Endothelial cell of umbilical vein (primary cell): ENCODE results near the gene HEATR5A. TPM values are rescaled to one million over a fixed set of nuclear protein-coding genes. Genes with fewer than 3 reads are reported as not detected.

ENCODE experiments used
- BruUV-seq: library from RNA; stranded (reverse); fragments of 400-500 nt; replicated peaks from 2 replicates; lab custom pipeline; 2021; lab: Mats Ljungman, UMichigan
- CTCF ChIA-PET: fragments of 300-600, 350-600 bp; sonication (Branson Sonifier 250); formaldehyde crosslinking; loops from one replicate; lab custom pipeline; 2021; ENCODE audit warnings: antibody characterized with exemption, inconsistent platforms; lab: Charles Lee
- POLR2A ChIA-PET: fragments of 300-600, 350-600 bp; sonication (Branson Sonifier 250); formaldehyde crosslinking; loops from one replicate; lab custom pipeline; 2021; ENCODE audit warnings: antibody characterized with exemption, inconsistent platforms; lab: Charles Lee
- DNase-seq: peaks from one replicate; pipeline ENCODE4 v3.0.0-alpha.2; 2011; ENCODE audit warnings: low read depth, low spot score
- FAIRE-seq: peaks from 2 replicates; lab custom pipeline; 2011; peaks lifted over from hg19 to GRCh38; lab: Jason Lieb, UNC
- H2AFZ ChIP-seq: 2 replicates; pipeline ENCODE4 v1.6.0; 2012; ENCODE audit warnings: low read depth, low read length, control low read depth, inconsistent platforms
- H3K27ac ChIP-seq: 2 replicates; pipeline ENCODE4 v1.5.1; 2011; ENCODE audit warnings: low read depth, mild to moderate bottlenecking, control low read depth, low read length, moderate library complexity; ENCODE audit not compliant: insufficient read depth
- H3K27me3 ChIP-seq, 2 experiments: 2 replicates each; pipeline versions ENCODE4 v1.6.0 to v1.6.1; 2011; ENCODE audit warnings: low read length in 2 of 2, mixed read lengths in 1 of 2; ENCODE audit not compliant: control insufficient read depth in 2 of 2, insufficient read depth in 2 of 2
- H3K36me3 ChIP-seq, 2 experiments: 2 replicates in 1 of 2; 3 replicates in 1 of 2; pipeline ENCODE4 v1.5.1; 2011; ENCODE audit warnings: low read length in 2 of 2, mild to moderate bottlenecking in 1 of 2, moderate library complexity in 1 of 2; ENCODE audit not compliant: control insufficient read depth in 2 of 2, insufficient read depth in 2 of 2; ENCODE audit errors: extremely low read depth in 1 of 2
- H3K4me1 ChIP-seq: 3 replicates; pipeline ENCODE4 v1.5.1; 2011; ENCODE audit warnings: mild to moderate bottlenecking, low read length; ENCODE audit not compliant: control insufficient read depth, insufficient read depth; ENCODE audit errors: extremely low read depth
- H3K4me2 ChIP-seq: 2 replicates; pipeline ENCODE4 v1.6.1; 2011; ENCODE audit warnings: low read length, control low read depth, mixed read lengths; ENCODE audit not compliant: insufficient read depth
- H3K4me3 ChIP-seq, 3 experiments: fragments of 200-600 bp in 1 of 3; sonication (generic), shearing (Covaris generic) in 1 of 3; replicated peaks in 1 of 3; 2 replicates each; pipeline ENCODE4 v1.5.1; 2011 to 2016; ENCODE audit warnings: control low read depth in 3 of 3, low read length in 3 of 3, mild to moderate bottlenecking in 2 of 3, inconsistent platforms in 1 of 3, low read depth in 1 of 3, moderate library complexity in 1 of 3; ENCODE audit not compliant: insufficient read depth in 1 of 3
- H3K79me2 ChIP-seq: 2 replicates; pipeline ENCODE4 v1.6.0; 2012; ENCODE audit warnings: low read length, inconsistent platforms; ENCODE audit not compliant: control insufficient read depth, insufficient read depth
- H3K9ac ChIP-seq: replicated peaks from 2 replicates; pipeline ENCODE3; 2011; ENCODE audit warnings: low read length, control low read depth; ENCODE audit not compliant: insufficient read depth; ENCODE audit errors: extremely low read depth
- H3K9me1 ChIP-seq: replicated peaks from 3 replicates; pipeline ENCODE4 v1.6.0; 2011; ENCODE audit warnings: mild to moderate bottlenecking, low read length; ENCODE audit not compliant: control insufficient read depth, insufficient read depth; ENCODE audit errors: extremely low read depth
- H3K9me3 ChIP-seq: replicated peaks from 2 replicates; pipeline ENCODE4 v1.5.1; 2012; ENCODE audit warnings: low read length, inconsistent platforms; ENCODE audit not compliant: control insufficient read depth, insufficient read depth
- H4K20me1 ChIP-seq: replicated peaks from 2 replicates; pipeline ENCODE3; 2011; ENCODE audit warnings: mild to moderate bottlenecking, low read length; ENCODE audit not compliant: control insufficient read depth, insufficient read depth; ENCODE audit errors: extremely low read depth
- GATA2 ChIP-seq: IDR thresholded peaks from 2 replicates; pipeline ENCODE4 v1.7.0; 2011; ENCODE audit warnings: low read depth, mild to moderate bottlenecking, moderate library complexity, mixed read lengths, low read length; ENCODE audit not compliant: insufficient read length, insufficient read depth
- POLR2A ChIP-seq: IDR thresholded peaks from 2 replicates; pipeline ENCODE4 v1.6.1; 2012; ENCODE audit warnings: low read depth, mild to moderate bottlenecking, control low read depth, low read length
- POLR2AphosphoS5 ChIP-seq: IDR thresholded peaks from 2 replicates; pipeline ENCODE4 v1.6.1; 2012; ENCODE audit warnings: low read depth, mild to moderate bottlenecking, control low read depth, low read length, moderate library complexity; ENCODE audit not compliant: insufficient read depth
- dilution Hi-C: fragments of 300-500 bp; cut with MboI; formaldehyde crosslinking; loops from one replicate; pipeline ENCODE4 v1.15.0; 2019; ENCODE audit warnings: low sequenced_read_pairs; ENCODE audit not compliant: extremely low pct_ligation_motif_present
- intact Hi-C: fragments of 100-400 bp; cut with micrococcal nuclease; formaldehyde crosslinking; loops from one replicate; pipeline ENCODE4 v1.10.0; 2022
- polyA plus RNA-seq, 4 experiments: library from polyadenylated mRNA; depleted of rRNA in 3 of 4; stranded (reverse) in 3 of 4; unstranded in 1 of 4; fragments of >200 nt; gene quantifications; 2 replicates each; pipeline versions ENCODE4 v1.2.1 to v1.2.3, GENCODE V29; 2011 to 2012; ENCODE audit warnings: missing spikeins in 1 of 4
- total RNA-seq: library from RNA; stranded (reverse); gene quantifications from 2 replicates; pipeline ENCODE4 v1.2.3, GENCODE V29; 2021
- TF ChIP-seq, protein P1 (sequence below): IDR thresholded peaks from 2 replicates; pipeline ENCODE4 v1.6.1; 2011; ENCODE audit not compliant: insufficient read depth, insufficient read length

Gene HEATR5A
- total and polyA plus RNA-seq, 2 donors (not counting 3 experiments of a cell fraction or from before 2014, with no cell fraction given) = 12.6 to 45.3 TPM

DNA sequence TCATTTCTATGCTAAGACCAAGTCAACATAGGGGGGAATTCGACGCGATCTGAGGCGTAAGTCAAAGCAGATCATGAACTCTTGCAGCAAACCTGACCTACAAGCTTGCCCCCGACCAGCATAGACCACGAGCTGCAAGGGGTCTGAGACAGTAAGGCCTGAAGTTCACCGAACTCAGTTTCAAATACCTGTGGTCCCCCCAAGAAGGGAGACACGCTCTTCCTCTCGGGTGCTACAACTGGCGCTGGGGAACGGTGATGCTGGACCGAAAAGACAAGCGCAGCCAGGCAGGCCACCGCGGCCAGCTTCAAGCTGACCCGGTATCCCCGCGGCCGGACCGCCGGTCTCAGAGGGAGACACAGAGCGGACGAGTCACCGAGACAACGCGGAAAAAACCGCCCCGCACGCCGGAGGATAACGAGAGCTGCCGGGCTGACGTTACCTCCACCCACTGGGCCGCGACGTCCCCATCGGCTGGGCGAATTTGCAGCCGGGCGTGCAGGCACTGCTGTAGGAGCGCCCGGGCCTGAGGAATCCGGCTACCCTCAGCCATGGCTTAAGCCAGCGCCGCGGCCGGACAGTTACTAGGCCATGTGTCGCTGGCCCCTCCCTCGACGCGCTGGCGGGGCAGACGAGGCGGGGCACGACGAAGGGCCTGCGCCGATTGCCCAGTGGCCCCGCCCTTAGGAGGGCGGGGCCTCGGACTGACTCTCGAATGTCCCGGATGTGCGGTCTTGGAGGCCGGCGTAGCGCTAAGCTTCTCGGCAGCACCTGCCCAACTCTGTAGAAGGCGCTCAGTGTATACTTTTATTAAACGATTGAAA, 36.7 kb upstream of the HEATR5A start, which contains the start of gene DTD2:
TSS of gene DTD2 (minus strand) at position 666 of the 824 bp plus-strand sequence. CDS start at position 553, 113 bp downstream.
- peaks cover 0 to 2% of the 10 kb centered on the region in 2 experiments for H3K36me3 ChIP-seq
- intact Hi-C loops = loop anchor here (1.0 to 5.0 kb wide), 6 partner anchors 37 to 798 kb away; partner anchors contain the start of genes HEATR5A, NUBPL, RNU6-7 and RNU6-8
- no peaks in the 10 kb centered on the region for H4K20me1 ChIP-seq
- peak; percentile 95 for DNase-seq
- dilution Hi-C loops = no loop called here
- peak within 1 kb of the TSS; percentile 87 for H2AFZ ChIP-seq
- TSS peak; percentile 86 for BruUV-seq
- peak within 1 kb of the TSS; percentile 76 for H3K9ac ChIP-seq
- peak within 1 kb of the TSS; percentile 34 to 64 (median 63) for H3K4me3 ChIP-seq
- POLR2A ChIA-PET = interaction anchor here (1.3 kb wide), 1 partner anchor 36 kb away, joined by 15 read pairs; the partner anchor contains the start of gene HEATR5A
- H3K79me2 ChIP-seq = peaks cover 3% of the 10 kb centered on the region
- TF ChIP-seq POLR2AphosphoS5 (peak; percentile 83), GATA2 (no peak), POLR2A (peak; percentile 88)
- TF ChIP-seq, protein P1, sequence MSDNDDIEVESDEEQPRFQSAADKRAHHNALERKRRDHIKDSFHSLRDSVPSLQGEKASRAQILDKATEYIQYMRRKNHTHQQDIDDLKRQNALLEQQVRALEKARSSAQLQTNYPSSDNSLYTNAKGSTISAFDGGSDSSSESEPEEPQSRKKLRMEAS = peak; percentile 46
- no peaks in the 10 kb centered on the region for H3K27me3 ChIP-seq
- CTCF ChIA-PET = interaction anchor here (0.6 to 1.6 kb wide), 6 partner anchors 9 to 798 kb away, joined by 3 to 7 read pairs (median 4); partner anchors contain the start of gene ARHGAP5
- H3K4me2 ChIP-seq = peak within 1 kb of the TSS; percentile 75
- H3K9me3 ChIP-seq = no peaks in the 10 kb centered on the region
- FAIRE-seq = peak; percentile 85
- no peaks in the 10 kb centered on the region for H3K9me1 ChIP-seq
- H3K4me1 ChIP-seq = peaks cover 2% of the 10 kb centered on the region
- peak within 1 kb of the TSS; percentile 70 for H3K27ac ChIP-seq
